Middle frontal gyrus (tissue), 1 donor: ENCODE data around the gene GAPT.
"Not testable (repeated sequence)": the region's sequence is repeated elsewhere in the genome, so short reads cannot be mapped to it uniquely, and the experiment has no call there.

Source experiments
- DNase-seq: peaks from one replicate; pipeline ENCODE4 v3.0.0-alpha.2; 2015; ENCODE audit warnings: low spot score; ENCODE audit errors: extremely low spot score

Gene GAPT

DNA sequence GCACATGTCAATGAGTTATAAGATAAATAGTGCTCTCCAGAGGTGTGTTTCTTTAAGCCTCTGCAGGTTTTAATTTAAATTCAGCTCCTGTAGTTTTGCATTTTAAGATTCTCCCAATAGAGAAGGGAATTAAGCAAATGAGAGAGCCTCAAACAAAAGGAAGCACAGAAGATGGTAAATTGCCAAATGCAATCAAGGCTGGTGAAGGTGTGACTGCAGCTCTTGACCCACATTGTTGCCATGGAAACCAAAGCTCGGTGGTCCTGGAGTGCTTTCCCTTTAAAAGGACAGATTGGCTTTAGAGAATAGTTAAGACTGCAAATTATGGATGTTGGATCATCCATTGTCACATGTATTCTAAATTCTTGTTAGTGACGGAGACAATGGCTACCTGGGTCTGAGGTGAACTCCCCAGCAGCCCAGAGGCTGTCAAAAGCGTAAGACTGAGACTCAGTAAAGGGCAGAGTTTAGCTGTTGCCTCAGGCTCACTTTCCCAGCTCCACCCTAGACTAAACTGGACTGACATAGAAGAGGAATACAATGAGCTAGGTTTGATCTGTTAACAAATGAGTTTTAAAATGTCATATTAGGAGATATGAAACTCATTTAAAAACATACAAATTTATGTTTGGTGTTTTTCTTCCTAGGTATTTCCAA, 12.3 kb downstream of the GAPT start:
- DNase-seq = no peak

DNA sequence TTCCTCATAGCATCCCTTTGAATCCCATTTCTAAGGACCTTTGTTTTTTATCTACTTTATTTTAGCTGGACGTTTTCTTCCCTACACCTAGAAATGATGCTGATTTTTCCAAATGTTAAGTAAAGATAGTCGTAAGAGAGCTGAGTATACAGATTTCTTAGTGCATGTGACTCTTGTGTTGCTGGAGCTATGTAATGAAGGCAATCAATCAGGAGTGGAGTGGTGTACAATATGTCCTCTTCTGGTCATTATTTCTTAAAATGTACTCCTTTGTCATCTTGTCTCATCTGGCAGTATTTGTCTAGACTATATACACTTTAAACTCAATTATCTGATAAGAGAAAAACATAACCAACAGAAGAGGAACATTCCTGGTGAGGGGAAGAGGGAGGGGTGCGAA, 13.5 kb downstream of the GAPT start:
- DNase-seq = no peak

DNA sequence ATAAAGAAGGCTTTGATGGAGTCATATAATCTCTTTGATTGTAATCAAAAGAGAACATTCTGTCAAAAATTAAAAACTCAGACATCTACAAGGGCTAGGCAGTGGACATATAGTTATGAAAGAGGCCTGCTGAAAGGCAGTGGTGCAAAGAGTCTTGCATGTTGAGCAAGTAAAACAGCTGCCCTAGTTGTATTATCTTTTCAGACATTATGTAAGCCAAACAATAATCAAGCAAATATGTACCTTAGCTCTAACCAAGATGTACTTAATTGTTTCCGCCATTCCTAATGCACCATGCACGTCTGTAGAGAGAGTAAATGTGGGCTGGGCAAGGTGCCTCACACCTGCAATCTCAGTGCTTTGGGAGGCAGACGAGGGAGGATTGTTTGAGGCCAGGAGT, 14.3 kb downstream of the GAPT start:
- no peak for DNase-seq

DNA sequence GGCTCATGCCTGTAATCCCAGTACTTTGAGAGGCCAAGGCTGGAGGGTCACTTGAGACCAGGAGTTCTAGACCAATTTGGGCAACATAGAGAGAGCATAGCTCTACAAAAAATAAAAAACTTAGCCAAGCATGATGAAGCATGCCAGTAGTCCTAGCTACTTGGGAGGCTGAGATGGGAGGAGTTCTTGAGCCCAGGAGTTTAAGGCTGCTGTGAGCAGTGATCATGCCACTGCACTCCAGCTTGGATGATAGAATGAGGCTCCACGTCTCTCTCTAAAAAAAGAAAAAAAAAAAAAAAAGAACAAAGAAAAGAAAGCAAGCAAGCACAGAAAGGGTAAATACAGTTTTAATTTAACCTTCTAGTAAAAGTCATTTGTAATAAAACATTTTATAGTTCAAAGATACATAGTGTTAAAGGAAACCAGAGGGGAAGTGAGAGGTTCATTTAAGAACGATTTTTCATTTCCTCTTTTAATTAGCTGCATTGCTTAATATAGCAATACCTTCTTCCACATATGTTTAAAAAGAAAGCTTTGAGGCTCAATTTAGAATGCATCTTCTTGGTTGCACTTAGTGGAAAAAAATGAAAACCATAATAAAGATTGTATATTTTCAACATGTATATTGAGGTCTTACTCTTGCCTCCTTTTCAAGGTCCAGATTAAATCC, 14.9 kb downstream of the GAPT start:
- DNase-seq = no peak

DNA sequence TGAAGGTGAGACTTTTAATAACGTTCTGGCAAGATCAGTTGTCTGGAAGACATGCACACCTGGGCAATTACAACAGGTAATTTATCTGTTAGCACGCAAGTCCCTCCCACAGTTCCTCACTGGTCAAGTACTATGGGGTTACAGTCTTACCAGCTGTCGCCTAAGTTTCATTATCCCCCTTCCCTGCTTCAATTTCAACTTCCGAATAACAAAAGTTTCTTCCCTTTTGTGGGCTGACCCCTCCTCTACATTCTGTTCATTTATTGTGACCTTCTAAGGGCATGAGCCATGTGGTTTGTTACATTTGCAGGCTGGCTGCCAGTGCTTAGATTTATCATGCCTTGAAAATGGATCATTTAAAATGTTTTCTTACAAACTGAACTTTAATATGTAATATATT, 16.5 kb downstream of the GAPT start:
- DNase-seq = no peak

DNA sequence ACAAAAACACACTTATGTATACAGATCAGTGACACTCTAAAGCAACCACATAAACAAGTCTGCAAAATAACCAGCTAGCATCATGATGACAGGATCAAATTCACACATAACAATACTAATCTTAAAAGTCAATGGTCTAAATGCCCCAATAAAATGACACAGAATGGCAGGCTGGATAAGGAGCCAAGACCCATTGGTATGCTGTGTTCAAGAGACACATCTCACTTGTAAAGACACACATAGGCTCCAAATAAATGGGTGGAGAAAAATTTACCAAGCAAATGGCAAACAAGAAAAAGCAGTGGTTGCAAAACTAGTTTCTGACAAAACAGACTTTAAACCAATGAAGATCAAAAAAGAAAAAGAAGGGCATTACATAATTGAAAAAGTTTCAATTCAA, 26.0 kb downstream of the GAPT start:
- no peak for DNase-seq

DNA sequence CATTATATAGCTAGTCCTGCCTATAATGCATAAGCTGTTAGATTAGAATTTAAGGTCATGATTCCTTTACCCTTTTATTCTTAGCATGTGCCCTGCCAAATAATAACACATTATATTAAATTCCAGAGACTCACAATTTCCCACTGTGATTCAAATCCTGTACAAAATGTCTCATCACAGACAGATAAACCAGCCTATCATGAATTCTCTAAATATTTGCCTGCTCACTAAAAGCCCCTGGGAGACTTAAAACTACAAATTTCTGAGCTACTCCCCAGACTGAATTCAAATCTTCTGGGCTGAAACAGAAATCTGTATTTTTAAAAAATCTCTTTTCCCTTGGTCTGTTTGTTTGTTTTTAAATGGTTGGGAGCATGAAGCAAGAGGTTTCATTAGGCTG, 32.7 kb downstream of the GAPT start:
- no peak for DNase-seq

DNA sequence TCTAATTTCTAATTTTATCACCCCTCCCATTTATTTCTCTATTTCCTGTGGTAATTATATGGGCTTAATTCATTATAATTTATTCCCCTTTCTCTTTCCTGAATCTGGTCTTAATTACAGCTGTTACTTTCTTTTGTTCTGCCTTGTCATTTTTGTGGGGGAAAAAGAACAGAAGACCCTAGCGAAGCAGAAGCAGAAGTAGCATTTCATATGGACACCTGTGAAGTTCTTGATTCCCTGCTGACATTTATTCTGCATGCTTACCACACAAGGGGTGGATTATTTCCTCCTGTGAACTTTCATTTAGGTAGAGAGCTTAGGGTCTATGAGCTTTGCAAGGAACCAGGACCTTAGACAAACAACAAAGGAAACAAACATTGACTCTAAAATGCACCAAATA, 33.3 kb downstream of the GAPT start:
- no peak for DNase-seq

DNA sequence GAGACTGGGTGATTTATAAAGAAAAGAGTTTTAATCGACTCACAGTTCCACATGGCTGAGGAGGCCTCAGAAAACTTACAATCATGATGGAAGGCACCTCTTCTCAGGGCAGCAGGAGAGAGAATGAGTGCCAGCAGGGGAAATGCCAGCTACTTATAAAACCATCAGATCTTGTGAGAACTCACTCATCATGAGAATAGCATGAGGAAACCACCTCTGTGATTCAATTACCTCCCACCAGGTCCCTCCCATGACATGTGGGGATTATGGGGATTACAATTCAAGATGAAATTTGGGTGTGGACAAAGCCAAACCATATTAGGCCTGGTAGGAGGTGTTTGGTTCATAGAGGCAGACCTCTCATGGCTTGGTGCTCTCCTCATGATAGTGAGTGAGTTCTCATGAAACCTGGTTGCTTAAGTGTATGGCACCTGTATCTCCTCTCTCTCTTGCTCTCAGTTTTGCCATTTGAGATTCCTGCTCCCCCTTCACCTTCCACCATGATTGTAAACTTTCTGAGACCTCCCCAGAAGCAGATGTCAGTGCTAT, 39.8 kb downstream of the GAPT start:
- DNase-seq = no peak

DNA sequence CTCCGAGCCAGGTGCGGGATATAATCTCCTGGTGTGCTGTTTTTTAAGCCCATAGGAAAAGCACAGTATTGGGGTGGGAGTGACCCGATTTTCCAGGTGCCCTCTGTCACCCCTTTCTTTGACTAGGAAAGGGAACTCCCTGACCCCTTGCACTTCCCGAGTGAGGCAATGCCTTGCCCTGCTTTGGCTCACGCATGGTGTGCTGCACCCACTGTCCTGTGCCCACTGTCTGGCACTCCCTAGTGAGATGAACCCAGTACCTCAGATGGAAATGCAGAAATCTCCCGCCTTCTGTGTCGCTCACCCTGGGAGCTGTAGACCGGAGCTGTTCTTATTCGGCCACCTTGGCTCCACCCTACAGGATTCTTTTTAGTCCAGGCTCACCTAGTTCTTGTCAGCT, 50.7 kb downstream of the GAPT start:
- DNase-seq = not testable (repeated sequence)

DNA sequence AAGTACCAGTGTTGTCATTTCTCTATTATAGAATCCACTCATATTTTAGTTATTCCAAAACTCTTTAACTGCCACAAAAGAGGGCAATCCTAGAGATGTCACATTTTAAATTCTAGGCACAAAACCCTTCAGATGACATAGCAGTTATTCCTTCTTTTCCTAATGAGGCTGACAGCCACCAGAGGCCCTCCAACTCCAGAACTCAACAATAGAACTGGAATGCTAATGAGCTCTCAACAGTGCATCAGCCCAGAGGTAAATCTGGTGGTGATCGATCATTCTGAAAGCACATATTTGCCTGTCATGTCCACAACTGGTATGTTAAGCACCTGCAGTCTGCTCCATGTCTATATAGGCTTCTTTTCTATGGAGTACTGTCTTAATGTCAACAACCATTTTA, 51.5 kb downstream of the GAPT start:
- no peak for DNase-seq

DNA sequence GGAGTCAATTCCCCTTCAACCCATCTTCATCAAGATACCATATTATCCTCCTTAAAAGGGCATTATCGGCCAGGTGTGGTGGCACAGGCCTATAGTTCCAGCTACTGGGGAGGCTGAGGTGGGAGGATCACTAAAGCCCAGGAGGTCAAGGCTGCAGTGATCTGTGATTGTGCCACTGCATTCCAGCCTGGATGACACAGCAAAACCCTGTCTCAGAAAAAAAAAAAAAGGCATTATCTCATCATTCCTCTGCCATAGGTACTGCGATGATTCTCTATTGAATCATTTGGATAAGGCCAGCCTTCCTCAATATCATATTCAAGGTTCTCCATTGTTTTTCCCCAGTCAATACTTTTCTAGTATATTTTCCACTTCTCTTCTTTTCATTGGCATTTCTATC, 52.5 kb downstream of the GAPT start:
- DNase-seq = no peak

DNA sequence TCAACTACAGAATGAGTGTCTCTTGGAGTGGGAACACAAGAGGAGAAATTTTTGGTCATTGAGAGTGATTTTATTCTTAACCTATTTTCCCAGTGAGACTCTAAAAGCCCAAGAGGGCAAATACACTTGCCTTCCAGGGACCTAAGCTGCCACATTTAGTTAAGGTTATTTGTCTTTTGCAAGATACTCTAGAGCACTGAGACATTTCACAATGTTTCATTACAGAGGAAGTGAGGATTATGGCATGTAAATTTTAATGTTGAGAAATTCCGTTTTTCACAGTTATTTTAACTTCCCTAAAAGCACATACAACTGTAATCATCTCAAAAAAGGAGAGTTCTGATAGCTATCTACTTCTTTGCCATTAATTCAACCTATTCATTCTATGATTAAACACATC, 53.0 kb downstream of the GAPT start:
- no peak for DNase-seq

DNA sequence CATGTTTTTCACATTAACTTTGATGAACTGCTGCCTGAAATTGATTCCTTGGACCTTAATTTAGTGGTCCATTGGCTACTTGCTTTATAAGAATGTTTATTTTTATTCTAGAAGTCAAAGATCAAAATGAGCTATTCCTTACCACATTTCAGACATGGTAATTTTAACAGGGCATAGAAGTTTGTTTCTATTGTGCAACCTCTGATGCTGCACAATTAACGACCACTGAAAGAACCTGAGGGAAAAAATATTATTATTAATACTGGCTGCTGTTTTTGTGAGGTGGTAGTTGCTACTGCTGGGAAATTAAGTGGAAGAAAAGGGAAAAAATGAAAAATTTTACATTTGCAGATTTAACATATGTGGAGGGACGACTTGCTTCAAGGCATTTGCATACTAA, 53.7 kb downstream of the GAPT start:
- DNase-seq = no peak

DNA sequence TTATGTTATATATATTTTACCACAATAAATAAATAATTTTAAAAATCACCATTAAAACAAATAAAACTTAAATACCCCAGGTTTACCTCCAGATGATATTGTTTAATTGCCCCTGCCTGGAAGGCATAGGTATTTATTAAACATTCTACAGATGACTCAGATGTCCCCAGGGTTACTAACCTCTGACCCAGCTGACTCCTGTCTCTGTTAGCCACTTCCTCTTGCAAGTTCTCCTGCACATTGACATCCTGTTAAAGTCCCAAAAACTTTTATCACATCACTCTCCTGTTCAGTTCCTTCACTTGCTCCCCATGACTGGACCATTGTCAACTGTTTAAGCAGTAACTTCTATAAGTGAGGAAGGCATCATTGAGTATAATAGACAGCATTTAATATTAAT, 54.7 kb downstream of the GAPT start:
- DNase-seq = no peak
